B cell (primary cell): ENCODE data around the gene SPATA12.

Experiments
- EZH2 ChIP-seq: IDR thresholded peaks from 2 replicates; pipeline ENCODE4 v1.6.1; 2012; ENCODE audit warnings: borderline replicate concordance, low read depth, mild to moderate bottlenecking, moderate library complexity, low read length; ENCODE audit not compliant: insufficient read depth, poor library complexity, severe bottlenecking
- TF ChIP-seq, protein P1 (sequence below): fragments of 200-600 bp; IDR thresholded peaks from one replicate; pipeline ENCODE4 v1.8.0; 2022; ENCODE audit warnings: antibody characterized with exemption, mild to moderate bottlenecking

DNA sequence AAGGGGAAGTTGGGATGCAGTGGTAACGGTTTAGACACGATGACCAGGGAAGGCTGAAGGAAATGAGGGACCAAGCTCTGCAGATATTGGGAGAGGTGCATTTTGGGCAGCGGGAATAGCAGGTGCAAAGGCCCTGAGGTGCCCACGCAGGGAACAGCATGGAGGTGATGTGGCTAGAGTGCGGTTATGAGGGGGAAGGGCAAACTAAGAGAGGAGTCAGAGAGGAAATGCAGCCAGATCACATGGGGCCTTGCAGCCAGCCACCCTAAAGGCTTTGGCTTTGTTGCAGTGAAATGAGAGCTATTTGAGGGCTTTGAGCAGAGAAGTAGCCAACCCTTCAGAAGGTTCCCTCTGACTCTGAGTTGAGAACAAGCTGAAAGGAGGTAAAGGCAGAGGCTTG is 2.6 kb downstream of the SPATA12 start:
- TF ChIP-seq, protein P1, sequence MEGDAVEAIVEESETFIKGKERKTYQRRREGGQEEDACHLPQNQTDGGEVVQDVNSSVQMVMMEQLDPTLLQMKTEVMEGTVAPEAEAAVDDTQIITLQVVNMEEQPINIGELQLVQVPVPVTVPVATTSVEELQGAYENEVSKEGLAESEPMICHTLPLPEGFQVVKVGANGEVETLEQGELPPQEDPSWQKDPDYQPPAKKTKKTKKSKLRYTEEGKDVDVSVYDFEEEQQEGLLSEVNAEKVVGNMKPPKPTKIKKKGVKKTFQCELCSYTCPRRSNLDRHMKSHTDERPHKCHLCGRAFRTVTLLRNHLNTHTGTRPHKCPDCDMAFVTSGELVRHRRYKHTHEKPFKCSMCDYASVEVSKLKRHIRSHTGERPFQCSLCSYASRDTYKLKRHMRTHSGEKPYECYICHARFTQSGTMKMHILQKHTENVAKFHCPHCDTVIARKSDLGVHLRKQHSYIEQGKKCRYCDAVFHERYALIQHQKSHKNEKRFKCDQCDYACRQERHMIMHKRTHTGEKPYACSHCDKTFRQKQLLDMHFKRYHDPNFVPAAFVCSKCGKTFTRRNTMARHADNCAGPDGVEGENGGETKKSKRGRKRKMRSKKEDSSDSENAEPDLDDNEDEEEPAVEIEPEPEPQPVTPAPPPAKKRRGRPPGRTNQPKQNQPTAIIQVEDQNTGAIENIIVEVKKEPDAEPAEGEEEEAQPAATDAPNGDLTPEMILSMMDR, result no peak
- TF ChIP-seq EZH2, result no peak
